GM19452 (cell line): Measurements from ENCODE around the gene FBXL4.

Experiments used
- ATAC-seq: cut with Tn5 transposase; IDR thresholded peaks from one replicate; pipeline ENCODE4 v1.9.1; 2021; ENCODE audit not compliant: unreplicated experiment

FBXL4 gene

DNA sequence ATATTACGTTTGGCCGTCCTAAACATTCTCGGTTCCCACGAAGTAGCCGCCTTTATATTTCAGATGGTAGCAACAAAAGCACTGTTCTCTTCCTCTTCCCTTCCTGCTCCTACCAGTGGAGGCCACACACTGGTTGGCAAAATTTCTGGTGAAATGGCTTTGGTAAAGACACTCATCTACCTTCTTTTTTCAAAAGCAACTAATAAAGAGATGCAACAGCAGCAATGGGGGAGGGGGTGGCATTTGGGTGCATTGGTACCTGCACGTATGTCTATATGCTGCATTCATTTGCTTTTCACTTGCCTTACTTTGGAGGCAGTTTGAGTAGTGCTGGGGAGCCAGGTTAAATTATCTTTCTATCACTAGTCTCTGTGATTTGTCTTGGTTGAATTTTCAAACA, 107.4 kb downstream of the FBXL4 start:
- ATAC-seq = no peak

DNA sequence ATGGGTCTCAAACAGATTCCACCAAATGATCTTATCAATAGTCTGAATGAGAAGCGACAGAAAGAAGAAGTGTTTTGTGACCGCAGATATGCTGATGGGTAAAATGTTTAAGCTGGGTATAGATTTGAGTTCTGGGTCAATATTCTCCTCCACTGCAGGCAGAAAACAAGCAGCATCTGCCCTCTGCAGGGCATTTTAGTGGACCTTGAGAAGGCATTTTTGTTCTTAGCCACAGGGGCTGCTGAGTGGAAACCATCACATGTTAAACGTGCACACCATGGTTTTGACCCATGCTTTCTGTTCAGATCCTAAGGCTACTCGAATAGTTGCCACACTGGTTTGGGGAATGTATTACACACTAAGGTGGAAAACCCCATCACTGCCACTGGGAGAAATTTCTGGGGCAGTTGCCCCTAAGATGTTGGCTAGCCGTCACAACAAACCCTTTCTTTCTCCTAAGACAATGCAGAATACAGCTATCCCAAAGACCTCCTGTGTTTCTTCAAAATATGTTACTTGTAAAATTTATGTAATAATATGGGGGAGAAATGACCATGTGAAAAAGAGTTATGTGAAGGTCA, 107.9 kb downstream of the FBXL4 start:
- no peak for ATAC-seq

DNA sequence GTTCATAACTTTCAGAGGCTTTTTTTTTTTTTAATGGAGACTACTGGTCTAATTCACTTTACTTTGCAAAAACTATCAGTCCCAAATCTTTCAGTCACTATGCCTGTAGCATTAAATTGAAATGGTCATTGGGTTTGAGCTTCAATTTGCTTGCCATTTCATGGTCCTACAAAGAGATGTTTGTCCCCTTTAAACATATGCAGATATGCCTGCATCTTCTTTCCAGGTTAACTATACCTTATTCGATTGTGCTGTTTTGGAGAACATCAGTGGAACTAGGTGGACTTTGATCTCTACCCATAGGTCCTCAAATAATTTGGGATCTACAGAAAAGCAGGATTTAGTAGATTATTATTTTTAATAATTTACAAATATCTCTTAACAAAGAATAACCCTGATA, 108.8 kb downstream of the FBXL4 start:
- ATAC-seq = no peak

DNA sequence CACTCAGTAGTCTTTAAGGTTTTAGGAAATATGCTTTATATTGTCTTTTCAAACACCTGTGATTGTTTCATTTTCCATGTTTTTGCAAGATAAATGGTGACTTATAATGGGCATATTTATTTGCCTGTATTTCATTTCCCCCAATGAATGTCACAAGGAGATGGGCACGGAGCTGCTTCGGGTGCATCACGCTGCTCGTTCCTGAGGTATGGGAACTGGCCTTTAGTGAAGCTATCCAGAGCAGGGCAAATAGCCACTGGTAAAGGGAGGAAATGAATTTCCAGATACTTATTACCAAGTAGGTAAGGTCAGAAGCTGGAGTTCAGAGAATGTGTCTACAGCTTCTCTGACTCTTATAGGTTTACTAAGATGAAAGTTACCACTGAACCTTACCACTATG, 109.7 kb downstream of the FBXL4 start:
- no peak for ATAC-seq

DNA sequence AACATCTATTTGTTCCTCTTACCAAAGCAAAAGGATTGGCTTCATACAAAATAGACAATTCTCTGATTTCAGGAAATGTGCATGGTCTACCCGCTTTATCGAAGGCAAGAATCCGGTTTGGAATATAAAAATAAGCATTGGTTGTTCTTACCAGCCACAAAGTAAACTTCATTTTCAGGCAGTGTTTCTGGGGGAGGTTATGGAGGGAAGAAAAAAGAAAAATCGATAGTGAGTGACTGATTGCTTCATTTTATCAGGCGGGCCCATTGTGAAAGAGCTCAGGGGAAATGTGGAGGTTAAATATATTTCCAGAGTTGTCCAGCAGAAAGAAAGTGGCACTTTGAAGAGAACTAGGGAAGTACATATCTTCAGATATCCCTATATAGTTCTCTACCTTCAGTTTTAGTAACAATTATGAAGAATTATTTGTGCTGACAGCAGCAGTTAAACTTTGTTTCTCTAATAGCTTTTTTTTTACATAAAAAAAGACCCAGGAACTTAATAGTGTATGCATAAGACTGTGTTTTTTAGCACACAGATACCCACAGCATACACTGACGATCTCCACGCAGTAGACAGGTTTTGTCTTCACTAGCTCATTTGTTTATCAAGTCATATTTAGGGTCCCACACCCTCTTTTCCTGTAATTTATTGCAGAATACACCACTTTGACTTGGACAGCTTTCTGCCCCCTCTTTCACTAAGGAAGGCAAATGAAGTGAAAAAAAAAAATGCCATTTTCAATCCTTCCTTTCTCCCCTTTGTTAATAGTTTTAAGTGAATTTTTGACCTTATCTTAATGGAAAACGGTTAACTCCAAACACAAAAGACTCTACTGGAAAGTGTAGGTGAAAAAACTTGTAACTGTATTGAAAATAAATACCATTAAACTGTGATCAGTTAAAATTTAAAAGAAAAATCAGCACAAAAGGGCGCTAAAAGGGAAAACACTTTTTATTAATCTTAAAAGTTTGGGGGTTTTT, 110.5 kb downstream of the FBXL4 start:
- ATAC-seq = no peak

DNA sequence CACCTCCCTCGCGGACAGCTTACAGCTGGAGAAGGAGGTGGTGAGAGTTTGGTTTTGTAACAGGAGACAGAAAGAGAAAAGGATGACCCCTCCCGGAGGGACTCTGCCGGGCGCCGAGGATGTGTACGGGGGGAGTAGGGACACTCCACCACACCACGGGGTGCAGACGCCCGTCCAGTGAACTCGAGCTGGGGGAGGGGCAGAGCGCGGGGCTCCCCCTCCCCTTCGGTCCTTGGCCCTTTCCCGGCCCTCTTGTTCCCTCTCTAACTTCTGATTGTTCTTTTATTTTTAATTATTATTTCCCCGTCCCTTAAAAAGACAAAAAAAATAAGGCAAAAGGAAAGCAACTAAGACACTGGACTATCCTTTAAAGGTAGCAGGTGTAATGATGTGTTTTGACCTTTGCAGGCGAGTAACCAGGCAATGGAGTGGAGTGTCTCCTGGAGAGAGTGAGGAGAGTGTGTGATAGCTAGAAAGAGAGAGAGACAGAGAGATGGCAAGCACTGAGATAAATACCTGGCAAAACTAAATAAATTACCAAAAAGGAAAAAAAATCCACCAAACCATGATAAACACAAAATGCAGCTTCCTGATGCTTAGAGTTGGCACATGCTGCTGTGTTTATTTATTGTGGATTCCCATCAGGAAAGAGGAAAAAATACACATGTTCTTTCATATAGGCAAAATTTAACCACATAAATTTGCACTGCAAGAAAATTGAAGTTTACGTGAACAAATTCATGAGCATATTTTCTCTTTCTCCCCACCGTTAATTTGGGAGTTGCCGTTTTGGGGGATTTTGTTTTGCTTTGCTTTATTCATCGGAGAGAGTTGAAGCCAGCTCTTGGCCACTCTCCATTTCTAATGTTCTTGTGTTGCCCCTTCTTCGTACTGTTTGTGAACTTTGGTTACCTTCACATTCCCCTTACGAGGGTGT, 111.5 kb downstream of the FBXL4 start:
- no peak for ATAC-seq

DNA sequence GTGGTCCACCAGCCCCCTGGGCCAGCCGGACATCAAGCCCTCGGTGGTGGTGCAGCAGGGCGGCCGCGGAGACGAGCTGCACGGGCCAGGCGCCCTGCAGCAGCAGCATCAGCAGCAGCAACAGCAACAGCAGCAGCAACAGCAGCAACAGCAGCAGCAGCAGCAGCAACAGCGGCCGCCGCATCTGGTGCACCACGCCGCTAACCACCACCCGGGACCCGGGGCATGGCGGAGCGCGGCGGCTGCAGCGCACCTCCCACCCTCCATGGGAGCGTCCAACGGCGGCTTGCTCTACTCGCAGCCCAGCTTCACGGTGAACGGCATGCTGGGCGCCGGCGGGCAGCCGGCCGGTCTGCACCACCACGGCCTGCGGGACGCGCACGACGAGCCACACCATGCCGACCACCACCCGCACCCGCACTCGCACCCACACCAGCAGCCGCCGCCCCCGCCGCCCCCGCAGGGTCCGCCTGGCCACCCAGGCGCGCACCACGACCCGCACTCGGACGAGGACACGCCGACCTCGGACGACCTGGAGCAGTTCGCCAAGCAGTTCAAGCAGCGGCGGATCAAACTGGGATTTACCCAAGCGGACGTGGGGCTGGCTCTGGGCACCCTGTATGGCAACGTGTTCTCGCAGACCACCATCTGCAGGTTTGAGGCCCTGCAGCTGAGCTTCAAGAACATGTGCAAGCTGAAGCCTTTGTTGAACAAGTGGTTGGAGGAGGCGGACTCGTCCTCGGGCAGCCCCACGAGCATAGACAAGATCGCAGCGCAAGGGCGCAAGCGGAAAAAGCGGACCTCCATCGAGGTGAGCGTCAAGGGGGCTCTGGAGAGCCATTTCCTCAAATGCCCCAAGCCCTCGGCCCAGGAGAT, 112.4 kb downstream of the FBXL4 start:
- no peak for ATAC-seq

DNA sequence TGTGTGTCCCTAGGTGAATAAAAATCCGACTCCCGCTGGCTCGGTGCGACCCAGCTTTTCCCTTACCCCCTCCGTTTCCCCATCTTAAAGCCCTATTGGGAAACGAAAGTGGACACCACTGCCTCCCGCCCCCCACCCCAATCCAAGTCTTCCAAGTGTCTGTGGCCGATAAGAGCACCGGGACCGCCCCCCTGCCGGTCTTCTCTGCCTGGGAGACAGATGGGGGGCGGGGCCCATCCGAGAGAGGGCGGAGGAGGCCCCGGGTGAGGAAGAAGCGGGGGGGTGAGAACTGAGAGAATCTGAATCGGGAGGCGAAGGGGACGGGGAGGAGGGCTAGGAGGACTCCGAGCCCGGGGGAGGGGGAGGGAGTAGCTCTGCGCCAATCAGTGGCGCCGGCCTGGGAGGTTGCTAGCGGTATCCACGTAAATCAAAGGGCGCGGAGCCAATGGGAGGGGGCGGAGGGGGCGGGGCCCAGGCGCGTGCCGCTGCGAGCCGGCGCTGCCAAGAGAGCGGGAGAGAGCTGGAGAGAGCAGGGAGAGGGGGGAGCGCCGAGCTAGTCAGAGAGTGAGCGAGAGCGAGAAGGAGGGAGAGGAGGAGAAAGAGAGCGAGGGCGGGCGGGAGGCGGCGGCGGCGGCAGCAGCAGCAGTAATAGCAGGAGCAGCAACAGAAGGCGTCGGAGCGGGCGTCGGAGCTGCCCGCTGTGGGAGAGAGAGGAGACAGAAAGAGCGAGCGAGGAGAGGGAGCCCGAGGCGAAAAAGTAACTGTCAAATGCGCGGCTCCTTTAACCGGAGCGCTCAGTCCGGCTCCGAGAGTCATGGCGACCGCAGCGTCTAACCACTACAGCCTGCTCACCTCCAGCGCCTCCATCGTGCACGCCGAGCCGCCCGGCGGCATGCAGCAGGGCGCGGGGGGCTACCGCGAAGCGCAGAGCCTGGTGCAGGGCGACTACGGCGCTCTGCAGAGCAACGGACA, 113.4 kb downstream of the FBXL4 start, which contains the start of gene POU3F2:
Gene POU3F2, plus strand, starts transcription at position 515 of the 972 bp plus-strand sequence. Its CDS starts 300 bp downstream, at position 815.
- ATAC-seq = peak; percentile 66

DNA sequence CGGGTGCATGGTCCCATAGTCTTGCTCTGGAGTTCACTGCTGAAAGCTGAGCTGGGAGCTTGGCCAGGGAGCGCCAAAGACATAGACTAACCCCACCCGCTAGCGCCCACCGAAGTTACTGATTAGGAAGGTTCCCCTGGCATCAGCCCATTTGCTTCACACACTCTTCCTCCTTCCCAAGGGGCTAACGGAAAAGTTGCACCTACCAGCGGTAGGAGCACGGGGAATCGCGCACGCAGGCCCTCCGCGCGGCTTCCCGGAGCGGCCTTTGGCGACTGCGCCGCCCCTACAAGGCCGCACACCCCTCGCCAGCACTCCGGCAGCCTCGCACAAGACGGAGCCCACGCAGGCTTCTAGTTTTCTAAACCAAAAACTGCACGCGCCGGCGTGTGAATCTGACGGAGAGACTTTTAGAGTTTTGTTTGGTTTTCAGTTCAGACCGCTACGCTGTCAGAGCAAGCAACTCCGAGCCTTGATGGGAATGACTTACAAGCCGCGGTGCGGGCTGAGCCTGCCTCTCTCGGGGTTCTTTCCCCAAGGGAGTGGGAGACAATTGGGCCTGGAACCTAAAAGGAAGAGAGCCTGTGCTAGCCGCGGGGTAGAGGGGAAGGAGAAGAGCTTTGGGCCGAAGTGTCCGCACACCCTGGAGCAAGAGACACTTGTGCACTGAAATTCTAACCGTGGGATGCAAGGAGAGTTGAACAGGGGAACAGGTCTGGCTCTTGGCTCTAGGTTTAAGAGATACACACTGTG, 114.3 kb downstream of the FBXL4 start:
- no peak for ATAC-seq

DNA sequence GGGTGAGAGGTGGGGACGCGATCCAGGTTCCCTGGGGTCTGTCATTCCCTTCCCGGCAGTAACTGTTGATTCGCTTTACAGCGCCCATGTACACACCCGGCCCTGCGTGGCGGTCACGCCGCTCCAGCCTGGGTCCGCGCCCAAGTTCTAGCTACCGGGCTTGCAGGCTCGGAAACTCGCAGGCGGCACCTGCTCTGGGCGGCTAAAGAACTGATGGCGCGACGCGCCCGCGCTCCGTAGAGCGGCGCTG, 114.8 kb downstream of the FBXL4 start:
- ATAC-seq = no peak

DNA sequence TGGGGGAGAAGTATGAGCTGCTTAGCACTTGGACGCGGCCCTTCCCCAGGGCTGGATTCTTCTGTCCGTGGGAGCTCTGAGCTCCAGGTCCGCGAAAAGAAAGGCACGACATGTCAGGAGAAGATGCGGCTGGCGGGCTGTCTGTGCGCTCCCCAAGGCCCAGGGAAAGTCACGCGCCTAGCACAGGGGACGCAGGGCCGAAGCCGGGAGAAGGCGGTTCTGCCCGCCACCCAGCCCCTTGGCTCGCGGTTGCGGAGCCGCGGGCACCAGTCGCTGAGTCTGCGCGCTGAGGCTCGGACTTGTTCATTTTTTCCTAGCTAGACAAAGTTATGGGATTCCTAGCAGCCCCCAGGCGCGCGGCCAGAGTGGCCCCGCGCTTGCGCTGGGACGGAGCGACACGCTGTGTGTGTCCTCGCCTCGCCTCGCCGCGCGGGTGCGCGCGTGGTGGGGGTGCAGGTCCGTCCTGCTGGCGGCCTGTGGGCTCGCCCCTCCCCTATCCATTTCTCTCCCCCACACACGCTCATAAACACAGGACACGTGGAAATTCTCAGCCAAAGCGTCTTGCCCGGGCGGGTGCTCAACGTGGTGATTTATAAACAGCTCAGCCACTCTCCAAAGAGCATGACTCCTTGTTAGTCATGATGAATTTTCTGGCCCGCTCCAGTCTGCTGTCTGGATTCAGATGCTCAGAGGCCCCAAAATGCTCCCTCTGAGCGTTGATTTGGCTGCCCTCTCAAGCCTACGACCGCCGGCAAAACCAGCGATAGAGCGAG, 115.3 kb downstream of the FBXL4 start:
- ATAC-seq = no peak

DNA sequence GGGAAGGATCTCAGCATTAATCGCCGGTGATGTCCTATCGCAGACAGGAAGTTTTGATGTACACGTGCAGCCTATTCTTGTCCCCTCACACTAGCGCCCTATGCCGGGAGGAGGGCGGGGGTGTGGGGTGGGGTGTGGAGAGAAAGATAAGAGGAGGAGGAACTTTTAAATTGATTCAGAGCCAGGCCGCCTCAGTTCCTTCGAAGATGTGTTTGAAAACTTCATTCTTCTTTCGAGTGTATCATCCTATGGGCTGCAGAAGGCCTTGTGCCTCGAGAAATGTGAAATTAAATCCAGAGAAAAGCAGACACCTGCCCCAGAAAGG, 115.8 kb downstream of the FBXL4 start:
- no peak for ATAC-seq

DNA sequence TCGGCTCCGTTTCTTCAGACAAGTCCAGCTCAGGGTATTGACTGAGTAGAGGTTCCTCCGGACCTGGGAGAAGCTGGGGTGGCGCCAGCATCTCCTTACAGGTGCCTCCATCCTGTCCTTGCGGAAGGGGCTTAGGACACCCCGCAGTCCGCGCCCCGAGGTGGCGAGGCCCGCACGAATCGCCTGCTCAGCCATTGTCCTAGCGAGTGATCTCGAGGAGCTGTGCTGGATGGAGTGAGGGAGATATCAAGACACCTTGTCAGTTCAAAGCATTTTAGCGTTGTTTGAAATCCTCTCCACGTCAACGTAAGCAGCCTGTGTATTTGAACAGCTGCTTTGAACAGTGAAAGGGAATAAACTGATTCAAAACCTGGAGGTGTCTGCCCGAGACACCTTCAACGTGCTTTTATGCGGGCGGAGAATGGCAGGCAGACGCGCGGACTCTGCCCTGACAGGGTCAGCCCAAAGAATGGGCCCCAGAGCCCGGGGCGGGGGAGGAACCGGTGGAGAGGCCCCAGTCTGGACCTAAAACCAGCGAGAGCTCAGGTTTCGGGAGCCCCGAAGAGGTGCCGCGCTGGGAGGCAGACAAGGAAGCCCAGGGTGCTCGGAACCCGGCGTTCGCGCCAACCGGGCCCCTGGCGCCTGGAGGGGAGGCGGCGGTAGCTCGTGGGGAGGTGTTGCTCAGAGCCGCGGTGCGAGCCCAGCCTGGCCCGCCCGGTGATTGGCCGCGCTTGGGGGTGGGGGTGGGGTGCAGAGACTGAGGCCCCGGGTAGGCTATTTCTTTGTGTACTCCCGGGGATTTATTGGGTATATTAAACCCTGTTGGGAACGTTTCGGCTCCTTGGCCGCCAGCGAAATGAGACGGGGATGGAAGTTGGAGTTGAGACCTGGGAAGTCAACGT, 116.4 kb downstream of the FBXL4 start:
- no peak for ATAC-seq

DNA sequence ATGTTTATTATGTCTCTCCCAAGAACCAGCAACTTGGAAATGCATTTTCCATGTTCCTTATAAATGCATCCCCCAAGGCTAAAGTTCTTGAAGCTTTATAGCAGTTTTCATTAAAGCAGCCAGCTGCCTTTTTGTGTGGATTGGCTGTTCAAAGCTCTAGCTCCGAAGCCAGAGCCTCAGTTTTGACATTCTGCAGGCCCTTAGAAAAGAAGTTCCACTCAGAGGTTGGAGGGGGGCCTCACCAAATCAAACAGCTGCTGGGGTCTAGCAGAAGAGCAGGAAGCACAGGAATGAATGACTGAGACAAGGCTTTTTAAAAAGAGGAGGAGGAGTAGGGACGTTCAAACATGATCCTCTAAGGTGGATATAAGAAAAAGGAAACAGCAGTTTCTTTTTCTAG, 117.6 kb downstream of the FBXL4 start:
- no peak for ATAC-seq

DNA sequence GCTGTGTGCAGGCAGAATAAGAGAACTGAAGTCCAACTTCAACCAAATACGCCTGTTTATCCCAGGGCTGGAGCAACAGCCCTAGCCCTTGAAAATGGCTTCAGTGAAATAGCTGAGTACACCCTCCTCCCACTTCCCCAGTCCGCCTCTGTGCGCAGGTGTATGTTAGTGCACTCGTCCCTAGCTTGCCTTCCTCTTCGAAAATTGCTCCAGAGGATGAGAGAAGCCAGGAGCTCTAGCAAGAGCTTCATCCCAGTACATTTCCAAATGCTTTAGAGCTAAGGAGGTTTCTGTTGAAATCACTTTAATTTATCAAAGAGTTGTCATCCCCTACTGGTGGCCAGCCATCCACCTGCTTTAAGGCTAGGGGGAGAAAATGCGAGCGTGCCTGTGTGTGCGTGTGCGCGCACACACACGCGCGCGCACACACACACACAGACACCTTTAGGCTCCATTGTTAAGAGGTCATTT, 118.8 kb downstream of the FBXL4 start:
- ATAC-seq = no peak

DNA sequence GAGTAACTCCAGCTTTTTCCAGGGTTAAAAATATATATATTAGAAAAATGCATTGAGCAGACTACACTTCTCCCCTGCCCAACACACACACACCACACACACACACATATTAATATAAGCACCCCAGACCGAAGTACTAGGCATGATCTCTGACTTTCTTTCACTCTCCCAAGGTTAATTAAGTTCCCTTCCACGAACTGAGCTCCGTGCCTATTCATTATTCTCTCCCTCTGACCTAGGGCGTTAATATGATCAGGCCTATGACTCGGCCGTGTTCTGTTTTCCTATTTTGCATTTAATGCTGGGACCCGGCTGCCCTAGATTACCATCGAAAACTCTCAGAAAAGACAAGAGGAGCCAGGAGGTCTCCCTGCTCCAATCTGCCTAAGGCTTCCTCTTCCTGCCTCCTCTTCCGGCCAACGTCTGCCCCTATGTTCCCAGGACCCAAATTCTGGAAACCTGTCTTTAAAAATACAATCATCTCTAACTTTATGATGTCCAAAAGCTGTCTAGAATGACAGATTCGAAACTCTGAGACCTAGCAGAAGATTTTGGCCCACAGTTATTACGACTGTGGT, 119.4 kb downstream of the FBXL4 start:
- ATAC-seq = no peak
